DND-41 (cell line): ENCODE measurements around the gene CD86.

ENCODE experiments used
- ATAC-seq: fragments of 200-7000 bp; cut with Tn5 transposase; 3 replicates; pipeline ENCODE4 v1.9.1; 2021; ENCODE audit warnings: low read depth; ENCODE audit not compliant: insufficient read depth
- DNase-seq: peaks from one replicate; pipeline ENCODE4 v3.0.0-alpha.2; 2020
- H2AFZ ChIP-seq: 2 replicates; pipeline ENCODE4 v1.6.0; 2012; ENCODE audit warnings: low read depth, low read length
- H3K27ac ChIP-seq: 2 replicates; pipeline ENCODE4 v1.5.1; 2012; ENCODE audit warnings: low read length, inconsistent platforms
- H3K27me3 ChIP-seq: fragments of 200-600 bp; sonication (generic); 2 replicates; pipeline ENCODE4 v1.6.0; 2012; ENCODE audit warnings: low read length, mild to moderate bottlenecking, inconsistent platforms; ENCODE audit not compliant: insufficient read depth, poor library complexity
- H3K36me3 ChIP-seq: 2 replicates; pipeline ENCODE4 v1.5.1; 2012; ENCODE audit warnings: low read length, inconsistent platforms; ENCODE audit not compliant: insufficient read depth
- H3K4me1 ChIP-seq: 2 replicates; pipeline ENCODE4 v1.5.1; 2012; ENCODE audit warnings: mild to moderate bottlenecking, low read length; ENCODE audit not compliant: insufficient read depth
- H3K4me2 ChIP-seq: 2 replicates; pipeline ENCODE4 v1.6.0; 2012; ENCODE audit warnings: mild to moderate bottlenecking, moderate library complexity, low read length, inconsistent platforms; ENCODE audit not compliant: insufficient read depth
- H3K4me3 ChIP-seq, 2 experiments: fragments of 200-600 bp in 1 of 2; shearing (Covaris generic) in 1 of 2; 2 replicates each; pipeline ENCODE4 v1.5.1; 2012 to 2016; ENCODE audit warnings: inconsistent platforms in 2 of 2, low read length in 2 of 2, mild to moderate bottlenecking in 2 of 2, low read depth in 1 of 2, moderate library complexity in 1 of 2
- H3K79me2 ChIP-seq: 2 replicates; pipeline ENCODE4 v1.6.0; 2012; ENCODE audit warnings: low read length, inconsistent platforms; ENCODE audit not compliant: insufficient read depth
- H3K9ac ChIP-seq: 2 replicates; pipeline ENCODE4 v1.6.0; 2012; ENCODE audit warnings: low read depth, mild to moderate bottlenecking, inconsistent platforms, low read length, moderate library complexity
- H3K9me3 ChIP-seq: 2 replicates; pipeline ENCODE4 v1.5.1; 2012; ENCODE audit warnings: low read length, moderate library complexity, mild to moderate bottlenecking, inconsistent platforms; ENCODE audit not compliant: insufficient read depth, severe bottlenecking
- H4K20me1 ChIP-seq: 2 replicates; pipeline ENCODE4 v1.6.0; 2012; ENCODE audit warnings: low read length; ENCODE audit not compliant: insufficient read depth
- EZH2 ChIP-seq: IDR thresholded peaks from 3 replicates; pipeline ENCODE4 v1.6.1; 2012; ENCODE audit warnings: borderline replicate concordance, low read depth, mild to moderate bottlenecking, moderate library complexity, low read length, inconsistent platforms; ENCODE audit not compliant: severe bottlenecking
- TF ChIP-seq, protein P1 (sequence below): IDR thresholded peaks from 2 replicates; pipeline ENCODE4 v1.5.1; 2012; ENCODE audit warnings: borderline replicate concordance, low read length, moderate library complexity, mild to moderate bottlenecking; ENCODE audit not compliant: poor library complexity, severe bottlenecking; ENCODE audit errors: extremely low read depth

The CD86 gene

DNA sequence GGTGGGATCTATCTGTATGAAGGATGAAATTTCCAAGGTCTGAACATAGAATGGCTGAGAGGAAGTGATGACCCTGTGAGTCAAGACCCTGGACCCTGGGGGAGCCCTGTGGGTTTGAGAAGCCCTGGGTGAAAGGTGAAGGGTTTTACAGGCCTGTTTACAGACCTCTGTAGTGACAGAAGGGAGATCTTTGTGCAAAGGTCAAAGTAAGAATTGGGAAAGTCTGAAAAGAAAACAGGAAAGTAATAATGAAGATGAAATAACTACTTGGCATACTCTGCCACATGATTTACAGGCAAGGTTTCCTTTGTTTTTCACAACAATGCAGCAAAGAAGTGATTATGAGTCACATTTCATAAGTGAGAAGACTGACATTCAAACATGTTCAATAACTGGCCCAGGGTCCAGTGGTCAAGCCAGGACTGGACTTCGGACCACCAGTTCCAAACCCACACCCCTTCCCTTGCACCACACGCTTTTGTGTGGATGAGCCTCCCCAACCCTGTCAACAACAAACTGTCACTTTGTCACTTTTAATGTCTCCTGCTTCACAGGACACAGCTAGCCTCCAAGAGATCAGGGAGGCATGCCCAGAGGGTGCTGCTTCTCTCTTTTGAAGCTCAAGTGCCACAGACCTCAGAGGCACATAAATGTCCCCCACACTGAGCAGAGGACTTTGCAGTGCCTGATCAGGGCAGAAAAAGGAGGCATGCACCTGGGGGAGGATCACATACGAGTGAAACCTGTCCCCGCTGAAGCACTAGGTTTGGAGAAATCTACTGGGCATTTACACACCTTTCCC is 21.5 kb downstream of the CD86 start:
- H3K36me3 ChIP-seq = no peaks in the 10 kb centered on the region
- no peak overlapping the region for H3K4me3 ChIP-seq
- no peaks in the 10 kb centered on the region for H3K4me1 ChIP-seq
- H3K9ac ChIP-seq = no peak overlapping the region
- no peak overlapping the region for H3K27ac ChIP-seq
- H3K79me2 ChIP-seq = no peaks in the 10 kb centered on the region
- H4K20me1 ChIP-seq = no peaks in the 10 kb centered on the region
- no peak overlapping the region for H3K4me2 ChIP-seq
- no peak for TF ChIP-seq EZH2
- TF ChIP-seq, protein P1, sequence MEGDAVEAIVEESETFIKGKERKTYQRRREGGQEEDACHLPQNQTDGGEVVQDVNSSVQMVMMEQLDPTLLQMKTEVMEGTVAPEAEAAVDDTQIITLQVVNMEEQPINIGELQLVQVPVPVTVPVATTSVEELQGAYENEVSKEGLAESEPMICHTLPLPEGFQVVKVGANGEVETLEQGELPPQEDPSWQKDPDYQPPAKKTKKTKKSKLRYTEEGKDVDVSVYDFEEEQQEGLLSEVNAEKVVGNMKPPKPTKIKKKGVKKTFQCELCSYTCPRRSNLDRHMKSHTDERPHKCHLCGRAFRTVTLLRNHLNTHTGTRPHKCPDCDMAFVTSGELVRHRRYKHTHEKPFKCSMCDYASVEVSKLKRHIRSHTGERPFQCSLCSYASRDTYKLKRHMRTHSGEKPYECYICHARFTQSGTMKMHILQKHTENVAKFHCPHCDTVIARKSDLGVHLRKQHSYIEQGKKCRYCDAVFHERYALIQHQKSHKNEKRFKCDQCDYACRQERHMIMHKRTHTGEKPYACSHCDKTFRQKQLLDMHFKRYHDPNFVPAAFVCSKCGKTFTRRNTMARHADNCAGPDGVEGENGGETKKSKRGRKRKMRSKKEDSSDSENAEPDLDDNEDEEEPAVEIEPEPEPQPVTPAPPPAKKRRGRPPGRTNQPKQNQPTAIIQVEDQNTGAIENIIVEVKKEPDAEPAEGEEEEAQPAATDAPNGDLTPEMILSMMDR = no peak
- ATAC-seq = no peak
- H3K9me3 ChIP-seq = no peaks in the 10 kb centered on the region
- H3K27me3 ChIP-seq = peaks cover 8% of the 10 kb centered on the region
- no peak for DNase-seq
- no peak overlapping the region for H2AFZ ChIP-seq

DNA sequence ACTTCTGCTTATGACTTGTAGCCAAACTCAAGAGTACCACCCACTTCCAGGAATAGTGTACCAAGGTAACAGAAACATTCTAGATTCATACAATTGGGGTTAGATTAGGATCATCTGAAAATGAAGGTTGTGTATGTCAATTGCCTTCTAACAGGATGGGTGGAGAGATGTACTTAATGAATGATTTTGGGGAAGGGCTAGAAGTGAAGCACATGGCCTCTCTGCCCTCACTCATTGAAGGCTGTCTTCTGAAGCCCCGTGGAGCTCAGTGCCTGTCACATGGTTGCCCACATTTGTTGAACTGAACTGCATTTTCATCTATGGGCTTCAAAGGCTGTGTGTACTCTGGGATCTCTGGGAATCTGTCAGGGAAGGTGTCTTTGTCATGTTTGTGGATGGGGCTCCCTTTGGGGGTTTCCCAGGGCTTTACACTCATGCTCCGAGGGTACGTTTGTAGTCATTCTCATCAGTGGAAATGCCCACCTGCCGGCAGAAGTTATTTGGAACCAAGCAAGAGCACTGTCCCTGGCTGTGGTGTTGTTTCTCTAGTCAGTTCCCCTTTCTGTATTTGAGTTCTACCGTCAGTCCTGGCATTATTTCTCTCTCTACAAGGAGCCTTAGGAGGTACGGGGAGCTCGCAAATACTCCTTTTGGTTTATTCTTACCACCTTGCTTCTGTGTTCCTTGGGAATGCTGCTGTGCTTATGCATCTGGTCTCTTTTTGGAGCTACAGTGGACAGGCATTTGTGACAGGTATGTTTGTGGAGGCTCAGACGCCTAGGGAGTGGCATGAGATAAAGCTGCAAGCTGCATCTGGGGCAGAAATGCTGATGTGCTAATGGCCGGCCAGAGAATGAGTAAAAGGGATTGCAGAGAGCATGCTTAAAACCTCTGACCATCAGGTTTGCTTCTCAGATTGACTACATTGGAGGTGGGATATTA is 22.4 kb downstream of the CD86 start:
- H3K9ac ChIP-seq = no peak overlapping the region
- H3K4me3 ChIP-seq = no peak overlapping the region
- no peak overlapping the region for H2AFZ ChIP-seq
- TF ChIP-seq EZH2 = no peak
- no peaks in the 10 kb centered on the region for H3K4me1 ChIP-seq
- H3K27me3 ChIP-seq = peaks cover 8% of the 10 kb centered on the region
- H4K20me1 ChIP-seq = no peaks in the 10 kb centered on the region
- no peak overlapping the region for H3K27ac ChIP-seq
- no peaks in the 10 kb centered on the region for H3K36me3 ChIP-seq
- DNase-seq = no peak
- no peak for ATAC-seq
- no peaks in the 10 kb centered on the region for H3K9me3 ChIP-seq
- no peaks in the 10 kb centered on the region for H3K79me2 ChIP-seq
- H3K4me2 ChIP-seq = no peak overlapping the region

DNA sequence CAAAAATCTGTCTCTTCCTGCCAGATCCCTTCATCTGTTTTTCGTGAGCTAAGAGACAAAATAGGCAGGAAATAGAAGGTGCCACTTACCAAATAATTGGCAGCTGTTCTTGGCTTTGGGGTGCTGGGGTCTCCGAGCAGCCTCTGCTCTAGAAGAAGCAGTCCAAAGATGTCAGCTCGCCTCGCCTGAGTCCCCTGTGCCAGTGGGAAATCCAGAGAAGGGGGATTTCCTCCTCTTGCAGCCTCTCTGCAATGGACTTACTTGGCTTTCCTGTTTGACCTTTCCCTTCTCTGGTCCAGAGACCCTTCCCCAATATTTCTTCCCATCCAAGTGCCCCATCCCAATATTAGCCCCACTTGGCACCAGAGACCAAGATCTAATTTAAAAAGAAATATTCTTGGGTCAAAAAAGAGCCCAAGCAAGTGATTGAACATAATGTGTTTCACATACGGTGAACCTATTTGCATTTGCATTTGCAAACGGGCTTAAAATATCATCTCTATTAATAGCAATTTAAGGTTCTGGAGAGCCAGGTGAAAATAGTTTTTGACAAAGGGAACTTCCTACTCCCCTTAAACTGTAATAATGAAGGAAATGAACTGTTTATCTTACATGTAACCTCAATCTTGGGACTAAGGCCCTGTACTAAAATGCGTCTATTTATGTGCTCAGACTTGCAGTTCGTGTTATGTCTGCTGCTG is 23.2 kb downstream of the CD86 start:
- ATAC-seq = no peak
- no peak overlapping the region for H3K4me2 ChIP-seq
- H4K20me1 ChIP-seq = no peaks in the 10 kb centered on the region
- no peak overlapping the region for H3K27ac ChIP-seq
- H3K4me3 ChIP-seq = no peak overlapping the region
- no peaks in the 10 kb centered on the region for H3K9me3 ChIP-seq
- no peak for DNase-seq
- no peaks in the 10 kb centered on the region for H3K4me1 ChIP-seq
- peaks cover 8% of the 10 kb centered on the region for H3K27me3 ChIP-seq
- H3K9ac ChIP-seq = no peak overlapping the region
- TF ChIP-seq, protein P1 = no peak
- TF ChIP-seq EZH2 = no peak
- H2AFZ ChIP-seq = no peak overlapping the region
- no peaks in the 10 kb centered on the region for H3K36me3 ChIP-seq
- no peaks in the 10 kb centered on the region for H3K79me2 ChIP-seq
